ENCODE measurements around the gene DSN1. TPM values are rescaled to one million over a fixed set of nuclear protein-coding genes. Genes with fewer than 3 reads are reported as not detected.

Gene DSN1
- total RNA-seq, 1 donor from 2014 or later: 7.5 TPM

GRCh38 chr20:36786246-36786645, 12.7 kb upstream of the DSN1 start:
- intact Hi-C loops (cut with DNase I): no loop called here

GRCh38 chr20:36785308-36785707, 11.7 kb upstream of the DSN1 start:
- Histone ChIP-seq H3K4me1 (no peaks in the 10 kb centered on the region), H3K9me3 (no peaks in the 10 kb centered on the region), H3K27me3 (no peaks in the 10 kb centered on the region), H3K4me3 (no peak overlapping the region), H3K36me3 (peaks cover 45% of the 10 kb centered on the region), H3K27ac (no peak overlapping the region)
- ATAC-seq: no peak
- intact Hi-C loops (cut with DNase I): no loop called here
- DNase-seq: no peak
- no peak for TF ChIP-seq CTCF (IDR thresholded peaks at IDR 0.05)

More at GRCh38 chr20:36786246-36786645, 12.7 kb upstream of the DSN1 start:
- no peak for TF ChIP-seq CTCF (IDR thresholded peaks at IDR 0.05)
- Histone ChIP-seq H3K27ac (no peak overlapping the region), H3K4me3 (no peak overlapping the region), H3K27me3 (no peaks in the 10 kb centered on the region), H3K9me3 (no peaks in the 10 kb centered on the region), H3K4me1 (no peaks in the 10 kb centered on the region), H3K36me3 (peaks cover 41% of the 10 kb centered on the region)
- DNase-seq: no peak
- ATAC-seq: no peak

- no peak overlapping the region for H3K4me3 ChIP-seq
- DNase-seq: no peak
- H3K9me3 ChIP-seq: no peaks in the 10 kb centered on the region
- H3K27ac ChIP-seq: no peak overlapping the region
- peaks cover 47% of the 10 kb centered on the region for H3K36me3 ChIP-seq
- no peak for TF ChIP-seq CTCF (IDR thresholded peaks at IDR 0.05)
- intact Hi-C loops (cut with DNase I): no loop called here
- H3K4me1 ChIP-seq: no peaks in the 10 kb centered on the region
- H3K27me3 ChIP-seq: no peaks in the 10 kb centered on the region
- ATAC-seq: peak; percentile 32
Observed at GRCh38 chr20:36784900-36785299, 11.3 kb upstream of the DSN1 start.

GRCh38 chr20:36784116-36784515, 10.6 kb upstream of the DSN1 start:
- Histone ChIP-seq H3K9me3 (no peaks in the 10 kb centered on the region), H3K4me3 (no peak overlapping the region), H3K36me3 (peaks cover 45% of the 10 kb centered on the region), H3K27me3 (no peaks in the 10 kb centered on the region), H3K4me1 (no peaks in the 10 kb centered on the region), H3K27ac (no peak overlapping the region)
- no peak for TF ChIP-seq CTCF (IDR thresholded peaks at IDR 0.05)
- ATAC-seq (no peak), DNase-seq (no peak)
- intact Hi-C loops (cut with DNase I): no loop called here

GRCh38 chr20:36779656-36780025, 6.1 kb upstream of the DSN1 start:
- no peaks in the 10 kb centered on the region for H3K9me3 ChIP-seq
- peaks cover 17% of the 10 kb centered on the region for H3K36me3 ChIP-seq
- no peaks in the 10 kb centered on the region for H3K27me3 ChIP-seq
- H3K4me3 ChIP-seq: no peak overlapping the region
- DNase-seq: no peak
- intact Hi-C loops (cut with DNase I): no loop called here
- ATAC-seq: no peak
- H3K27ac ChIP-seq: no peak overlapping the region
- no peaks in the 10 kb centered on the region for H3K4me1 ChIP-seq
- no peak for TF ChIP-seq CTCF (IDR thresholded peaks at IDR 0.05)
